Mesothelial cell of epicardium (in vitro differentiated cells): ENCODE measurements around the gene FGF19. TPM values are rescaled to one million over a fixed set of nuclear protein-coding genes. Genes with fewer than 3 reads are reported as not detected.

Experiments
- DNase-seq, 2 experiments: peaks; one replicate each; pipeline ENCODE4 v3.0.0; 2021; ENCODE audit warnings: low spot score in 2 of 2; ENCODE audit not compliant: unreplicated experiment in 2 of 2
- H3K27ac Mint-ChIP-seq: 2 replicates; pipeline ENCODE4 v1.8.0; 2021; ENCODE audit warnings: mixed read lengths
- H3K27me3 Mint-ChIP-seq: 2 replicates; pipeline ENCODE4 v1.8.0; 2021; ENCODE audit warnings: low read depth, mixed read lengths
- H3K36me3 Mint-ChIP-seq: 2 replicates; pipeline ENCODE4 v1.8.0; 2021; ENCODE audit warnings: mixed read lengths
- H3K4me1 Mint-ChIP-seq: 2 replicates; pipeline ENCODE4 v1.8.0; 2021; ENCODE audit warnings: mixed read lengths
- H3K4me3 Mint-ChIP-seq: 2 replicates; pipeline ENCODE4 v1.8.0; 2021; ENCODE audit warnings: mild to moderate bottlenecking, moderate library complexity, mixed read lengths
- H3K9me3 Mint-ChIP-seq: 2 replicates; pipeline ENCODE4 v1.8.0; 2021; ENCODE audit warnings: mixed read lengths
- total RNA-seq: library from RNA; stranded (reverse); gene quantifications from 3 replicates; pipeline ENCODE4 v1.2.1, GENCODE V29; 2021
- TF ChIP-seq, protein P1 (sequence below): fragments of 200-600 bp; sonication (generic); IDR thresholded peaks from one replicate; pipeline ENCODE4 v1.5.0; 2021; ENCODE audit warnings: antibody characterized with exemption; ENCODE audit not compliant: unreplicated experiment

FGF19 gene
- total RNA-seq, 1 donor from 2014 or later = not detected

DNA sequence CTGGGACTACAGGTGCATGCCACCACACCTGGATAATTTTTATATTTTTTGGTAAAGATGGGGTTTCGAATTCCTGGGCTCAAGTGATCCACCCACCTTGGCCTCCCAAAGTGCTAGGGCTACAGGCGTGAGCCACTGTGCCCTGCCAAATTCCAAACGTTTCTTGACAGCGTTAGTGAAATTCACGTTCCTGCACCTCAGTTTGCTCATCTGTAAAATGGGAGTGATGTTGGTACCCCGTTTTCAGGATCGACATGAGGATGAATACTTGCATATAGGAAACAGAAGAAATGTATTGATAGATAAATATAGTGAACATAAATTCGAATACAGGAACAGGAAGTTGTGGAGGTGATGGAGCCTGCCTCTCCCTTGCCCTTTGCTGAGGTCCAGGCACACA is 18.5 kb downstream of the FGF19 start:
- DNase-seq = no peak
- TF ChIP-seq, protein P1, sequence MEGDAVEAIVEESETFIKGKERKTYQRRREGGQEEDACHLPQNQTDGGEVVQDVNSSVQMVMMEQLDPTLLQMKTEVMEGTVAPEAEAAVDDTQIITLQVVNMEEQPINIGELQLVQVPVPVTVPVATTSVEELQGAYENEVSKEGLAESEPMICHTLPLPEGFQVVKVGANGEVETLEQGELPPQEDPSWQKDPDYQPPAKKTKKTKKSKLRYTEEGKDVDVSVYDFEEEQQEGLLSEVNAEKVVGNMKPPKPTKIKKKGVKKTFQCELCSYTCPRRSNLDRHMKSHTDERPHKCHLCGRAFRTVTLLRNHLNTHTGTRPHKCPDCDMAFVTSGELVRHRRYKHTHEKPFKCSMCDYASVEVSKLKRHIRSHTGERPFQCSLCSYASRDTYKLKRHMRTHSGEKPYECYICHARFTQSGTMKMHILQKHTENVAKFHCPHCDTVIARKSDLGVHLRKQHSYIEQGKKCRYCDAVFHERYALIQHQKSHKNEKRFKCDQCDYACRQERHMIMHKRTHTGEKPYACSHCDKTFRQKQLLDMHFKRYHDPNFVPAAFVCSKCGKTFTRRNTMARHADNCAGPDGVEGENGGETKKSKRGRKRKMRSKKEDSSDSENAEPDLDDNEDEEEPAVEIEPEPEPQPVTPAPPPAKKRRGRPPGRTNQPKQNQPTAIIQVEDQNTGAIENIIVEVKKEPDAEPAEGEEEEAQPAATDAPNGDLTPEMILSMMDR = no peak
- H3K9me3 Mint-ChIP-seq = no peaks in the 10 kb centered on the region
- H3K36me3 Mint-ChIP-seq = no peaks in the 10 kb centered on the region
- H3K4me3 Mint-ChIP-seq = peak overlapping the region; percentile 43
- peaks cover 6% of the 10 kb centered on the region for H3K4me1 Mint-ChIP-seq
- H3K27ac Mint-ChIP-seq = no peak overlapping the region
- H3K27me3 Mint-ChIP-seq = peaks cover 3% of the 10 kb centered on the region

DNA sequence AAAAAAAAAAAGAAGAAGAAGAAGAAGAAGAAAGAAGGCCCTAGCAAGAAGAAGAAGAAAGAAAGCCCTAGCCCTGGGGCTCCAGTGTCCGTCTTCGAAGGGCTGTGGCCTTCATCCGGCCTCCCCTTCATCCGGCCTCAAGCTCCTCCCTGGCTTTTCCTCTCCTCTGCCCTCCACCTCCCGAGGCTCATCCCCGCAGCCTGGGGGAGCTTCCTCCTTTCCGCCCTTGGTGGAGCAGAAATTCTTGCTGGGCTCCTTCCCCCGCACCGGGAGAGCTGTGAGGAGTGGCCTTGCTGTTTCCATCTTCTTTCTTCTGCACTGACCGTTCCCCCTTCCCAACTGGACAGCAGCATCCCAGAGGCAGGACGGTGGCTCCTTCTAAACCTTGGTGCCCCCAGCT is 19.2 kb downstream of the FGF19 start:
- H3K27ac Mint-ChIP-seq = no peak overlapping the region
- TF ChIP-seq, protein P1 = no peak
- no peak for DNase-seq
- H3K9me3 Mint-ChIP-seq = no peaks in the 10 kb centered on the region
- peaks cover 3% of the 10 kb centered on the region for H3K27me3 Mint-ChIP-seq
- H3K4me3 Mint-ChIP-seq = no peak overlapping the region
- H3K4me1 Mint-ChIP-seq = peaks cover 6% of the 10 kb centered on the region
- H3K36me3 Mint-ChIP-seq = no peaks in the 10 kb centered on the region

DNA sequence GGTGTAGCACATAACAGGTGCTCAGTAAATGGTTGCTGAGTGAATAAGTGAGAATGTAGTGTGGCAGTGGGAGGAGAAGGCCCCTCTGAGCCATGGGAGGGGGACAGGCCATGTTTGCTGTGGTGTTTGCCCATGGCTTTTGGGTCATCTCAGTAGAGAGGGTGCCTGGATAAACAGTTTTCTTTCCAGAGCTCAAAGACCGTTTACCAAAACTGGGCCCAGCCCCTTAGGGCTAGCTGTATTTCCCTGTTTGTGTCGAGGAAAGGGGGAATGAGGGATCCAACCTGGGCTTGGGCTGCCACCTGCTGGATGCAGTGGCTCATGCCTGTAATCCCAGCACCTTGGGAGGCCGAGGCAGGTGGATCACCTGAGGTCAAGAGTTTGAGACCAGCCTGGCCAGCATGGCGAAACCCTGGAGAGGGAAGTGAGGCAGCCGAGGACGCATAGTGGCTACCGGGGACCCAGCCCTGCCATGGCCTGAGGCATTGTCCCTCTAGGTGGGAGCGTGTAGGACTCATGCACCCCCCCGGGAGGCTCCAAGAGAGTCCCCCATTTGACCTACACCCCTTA is 20.0 kb downstream of the FGF19 start:
- Mint-ChIP-seq H3K4me1 (peaks cover 6% of the 10 kb centered on the region), H3K36me3 (no peaks in the 10 kb centered on the region), H3K27me3 (peaks cover 3% of the 10 kb centered on the region), H3K4me3 (no peak overlapping the region), H3K27ac (no peak overlapping the region), H3K9me3 (no peaks in the 10 kb centered on the region)
- DNase-seq = no peak
- TF ChIP-seq, protein P1 = peak; percentile 20

DNA sequence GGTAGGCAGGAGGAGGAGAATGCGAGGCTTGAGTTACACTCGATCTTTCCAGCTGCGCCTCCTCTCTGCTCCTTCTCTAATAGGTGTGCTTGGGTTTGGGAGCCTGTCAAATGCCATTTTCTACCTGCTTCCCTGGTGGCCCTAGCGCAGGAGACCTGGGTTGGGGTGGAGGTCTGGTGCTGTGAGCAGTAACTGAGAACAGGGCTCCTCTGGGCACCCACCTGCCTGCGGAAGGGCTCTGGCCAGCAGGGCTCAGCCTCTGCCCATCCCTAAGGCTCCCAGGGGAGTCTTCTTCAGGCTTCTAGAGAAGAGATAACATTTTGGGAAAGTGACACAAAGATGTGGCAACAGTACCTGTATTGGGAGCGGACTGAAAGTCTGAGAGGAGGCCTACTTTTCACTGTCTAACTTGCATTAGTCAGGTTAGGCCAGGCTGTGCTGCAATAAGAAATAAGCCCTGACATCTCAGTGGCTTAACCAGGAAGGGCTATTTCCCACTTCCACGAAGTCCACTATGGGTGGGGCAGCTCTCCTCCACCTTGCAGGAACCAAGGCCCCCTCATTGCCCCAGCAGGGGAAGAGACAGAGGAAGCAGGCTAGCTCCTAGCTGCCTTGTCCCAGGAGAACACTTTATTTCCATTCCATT is 21.0 kb downstream of the FGF19 start:
- Mint-ChIP-seq H3K27ac (no peak overlapping the region), H3K27me3 (peaks cover 6% of the 10 kb centered on the region), H3K36me3 (no peaks in the 10 kb centered on the region), H3K4me1 (peaks cover 3% of the 10 kb centered on the region), H3K4me3 (no peak overlapping the region), H3K9me3 (no peaks in the 10 kb centered on the region)
- DNase-seq = no peak
- TF ChIP-seq, protein P1 = no peak

DNA sequence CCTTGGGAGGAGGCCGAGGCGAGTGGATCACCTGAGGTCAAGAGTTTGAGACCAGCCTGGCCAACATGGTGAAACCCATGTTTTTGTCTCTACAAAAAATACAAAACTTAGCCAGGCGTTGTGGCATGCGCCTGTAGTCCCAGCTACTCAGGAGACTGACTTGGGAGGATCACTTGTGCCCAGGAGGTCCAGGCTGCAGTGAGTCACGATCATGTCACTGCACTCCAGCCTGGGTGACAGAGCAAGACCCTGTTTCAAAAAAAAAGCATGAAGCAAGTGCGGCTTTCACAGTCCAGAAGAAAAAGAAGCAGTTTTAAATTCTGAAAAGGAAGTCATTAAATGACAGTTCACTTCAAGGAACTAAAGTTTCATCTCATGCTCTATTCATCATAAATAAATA is 21.6 kb downstream of the FGF19 start:
- no peak for DNase-seq
- Mint-ChIP-seq H3K4me3 (no peak overlapping the region), H3K27ac (no peak overlapping the region), H3K9me3 (no peaks in the 10 kb centered on the region), H3K27me3 (peaks cover 6% of the 10 kb centered on the region), H3K4me1 (peaks cover 3% of the 10 kb centered on the region), H3K36me3 (no peaks in the 10 kb centered on the region)
- TF ChIP-seq, protein P1 = no peak
